Activated CD8-positive, alpha-beta memory T cell treated with anti-CD3 and anti-CD28 coated beads, Interleukin-2, amount 50 U/mL, for 1 hour (primary cell): ENCODE results near the gene SMIM9.
"Not testable (repeated sequence)": the region's sequence is repeated elsewhere in the genome, so short reads cannot be mapped to it uniquely, and the experiment has no call there.

Experiments used
- DNase-seq: peaks from one replicate; pipeline ENCODE4 v3.0.0-alpha.2; 2020; ENCODE audit errors: extremely low read depth

The SMIM9 gene

GRCh38 chrX:154834562-154834961, at the start of gene SMIM9:
SMIM9 (minus strand) TSS chrX:154834662; CDS start chrX:154830856, 3,806 bp downstream.
- DNase-seq = no peak

GRCh38 chrX:154884069-154884468, 49.6 kb upstream of the SMIM9 start:
- not testable (repeated sequence) for DNase-seq

- DNase-seq = no peak
Observed at GRCh38 chrX:154873329-154873728, 38.9 kb upstream of the SMIM9 start.

- not testable (repeated sequence) for DNase-seq
Observed at GRCh38 chrX:154868522-154868921, 34.1 kb upstream of the SMIM9 start.

GRCh38 chrX:154855256-154855655, 20.8 kb upstream of the SMIM9 start:
- DNase-seq = no peak

GRCh38 chrX:154850957-154851611, 16.6 kb upstream of the SMIM9 start:
- DNase-seq = no peak

- DNase-seq = no peak
Observed at GRCh38 chrX:154840856-154841255, 6.4 kb upstream of the SMIM9 start.

- no peak for DNase-seq
Observed at GRCh38 chrX:154836163-154836562, 1.7 kb upstream of the SMIM9 start.

GRCh38 chrX:154833746-154834274, 652 bp downstream of the SMIM9 start:
- DNase-seq = no peak

GRCh38 chrX:154829926-154830442, 4.5 kb downstream of the SMIM9 start:
- no peak for DNase-seq

GRCh38 chrX:154829134-154829533, 5.3 kb downstream of the SMIM9 start:
- DNase-seq = no peak

GRCh38 chrX:154828016-154828408, 6.5 kb downstream of the SMIM9 start:
- no peak for DNase-seq

- no peak for DNase-seq
Observed at GRCh38 chrX:154827194-154828015, 7.1 kb downstream of the SMIM9 start.

- DNase-seq = not testable (repeated sequence)
Observed at GRCh38 chrX:154825586-154825985, 8.9 kb downstream of the SMIM9 start.

- no peak for DNase-seq
Observed at GRCh38 chrX:154824638-154825037, 9.8 kb downstream of the SMIM9 start.

- DNase-seq = no peak
Observed at GRCh38 chrX:154822029-154822428, 12.4 kb downstream of the SMIM9 start.

- no peak for DNase-seq
Observed at GRCh38 chrX:154821523-154821922, 12.9 kb downstream of the SMIM9 start.

- no peak for DNase-seq
Observed at GRCh38 chrX:154819771-154820341, 14.6 kb downstream of the SMIM9 start.

GRCh38 chrX:154818916-154819770, 15.3 kb downstream of the SMIM9 start:
- DNase-seq = no peak

- DNase-seq = not testable (repeated sequence)
Observed at GRCh38 chrX:154817048-154817618, 17.3 kb downstream of the SMIM9 start.

GRCh38 chrX:154816326-154816898, 18.1 kb downstream of the SMIM9 start:
- DNase-seq = not testable (repeated sequence)
